Measurements from ENCODE around the gene FSHR. TPM values are rescaled to one million over a fixed set of nuclear protein-coding genes. Genes with fewer than 3 reads are reported as not detected.

FSHR gene
- total and polyA plus RNA-seq, 2 donors (not counting 3 experiments of a cell fraction or from before 2014, with no cell fraction given) = not detected

DNA sequence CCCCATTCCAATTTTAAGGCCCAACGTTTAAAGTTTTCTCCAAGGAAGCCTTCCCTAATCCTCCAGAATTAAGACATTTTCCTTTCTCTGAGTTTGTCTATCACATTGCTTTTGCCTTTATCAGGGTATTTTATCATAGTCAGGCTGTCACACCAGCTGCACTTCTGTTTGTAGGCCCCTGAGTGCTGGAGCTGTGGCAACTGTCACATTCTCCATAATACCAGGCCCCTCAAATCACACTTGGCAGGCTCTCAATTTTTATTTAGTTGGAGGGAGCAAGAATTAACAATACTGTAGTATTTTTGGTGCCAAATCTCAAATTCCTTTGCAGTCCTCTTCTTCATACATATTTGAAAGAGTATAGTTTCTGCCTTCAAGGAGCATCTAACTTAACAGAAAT lies 122.2 kb downstream of the FSHR start:
- no peaks in the 10 kb centered on the region for H4K20me1 ChIP-seq (replicated peaks; ENCODE audit: control insufficient read depth, extremely low read depth, insufficient read depth, low read length)
- no peaks in the 10 kb centered on the region for H3K4me1 ChIP-seq (ENCODE audit: control insufficient read depth, extremely low read depth, insufficient read depth, low read length)
- dilution Hi-C loops (cut with MboI; ENCODE audit: extremely low pct_ligation_motif_present, low sequenced_read_pairs) (no loop called here), intact Hi-C loops (cut with micrococcal nuclease) (no loop called here)
- H3K4me2 ChIP-seq (ENCODE audit: insufficient read depth, low read length) = no peak overlapping the region
- no peaks in the 10 kb centered on the region for H3K9me1 ChIP-seq (replicated peaks; ENCODE audit: control insufficient read depth, extremely low read depth, insufficient read depth, low read length)
- no peak overlapping the region for H3K4me3 ChIP-seq (replicated peaks in 1 of 3; ENCODE audit: insufficient read depth in 1 of 3, low read depth in 1 of 3, low read length in 3 of 3)
- no peaks in the 10 kb centered on the region for H3K36me3 ChIP-seq (ENCODE audit: control insufficient read depth in 2 of 2, extremely low read depth in 1 of 2, insufficient read depth in 2 of 2, low read length in 2 of 2)
- H3K27me3 ChIP-seq (ENCODE audit: control insufficient read depth in 2 of 2, insufficient read depth in 2 of 2, low read length in 2 of 2) = no peaks in the 10 kb centered on the region
- H3K9ac ChIP-seq (replicated peaks; ENCODE audit: extremely low read depth, insufficient read depth, low read length) = no peak overlapping the region
- no peak for TF ChIP-seq JUN (IDR thresholded peaks at IDR 0.05; ENCODE audit: borderline replicate concordance, insufficient read depth, insufficient read length, low read depth)
- no peak for TF ChIP-seq MYC (IDR thresholded peaks at IDR 0.05; ENCODE audit: low read depth, low read length)
- TF ChIP-seq EZH2 (IDR thresholded peaks at IDR 0.05; ENCODE audit: borderline replicate concordance, low read depth, low read length, severe bottlenecking) = no peak
- TF ChIP-seq POLR2AphosphoS5 (IDR thresholded peaks at IDR 0.05; ENCODE audit: insufficient read depth, low read depth, low read length) = no peak
- no peak for TF ChIP-seq GATA2 (IDR thresholded peaks at IDR 0.05; ENCODE audit: insufficient read depth, insufficient read length, low read depth, low read length)
- TF ChIP-seq, protein P1, sequence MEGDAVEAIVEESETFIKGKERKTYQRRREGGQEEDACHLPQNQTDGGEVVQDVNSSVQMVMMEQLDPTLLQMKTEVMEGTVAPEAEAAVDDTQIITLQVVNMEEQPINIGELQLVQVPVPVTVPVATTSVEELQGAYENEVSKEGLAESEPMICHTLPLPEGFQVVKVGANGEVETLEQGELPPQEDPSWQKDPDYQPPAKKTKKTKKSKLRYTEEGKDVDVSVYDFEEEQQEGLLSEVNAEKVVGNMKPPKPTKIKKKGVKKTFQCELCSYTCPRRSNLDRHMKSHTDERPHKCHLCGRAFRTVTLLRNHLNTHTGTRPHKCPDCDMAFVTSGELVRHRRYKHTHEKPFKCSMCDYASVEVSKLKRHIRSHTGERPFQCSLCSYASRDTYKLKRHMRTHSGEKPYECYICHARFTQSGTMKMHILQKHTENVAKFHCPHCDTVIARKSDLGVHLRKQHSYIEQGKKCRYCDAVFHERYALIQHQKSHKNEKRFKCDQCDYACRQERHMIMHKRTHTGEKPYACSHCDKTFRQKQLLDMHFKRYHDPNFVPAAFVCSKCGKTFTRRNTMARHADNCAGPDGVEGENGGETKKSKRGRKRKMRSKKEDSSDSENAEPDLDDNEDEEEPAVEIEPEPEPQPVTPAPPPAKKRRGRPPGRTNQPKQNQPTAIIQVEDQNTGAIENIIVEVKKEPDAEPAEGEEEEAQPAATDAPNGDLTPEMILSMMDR (IDR thresholded peaks at IDR 0.05; ENCODE audit: extremely low read depth in 1 of 2, insufficient read depth in 1 of 2, low read depth in 1 of 2, low read length in 2 of 2) = no peak
- TF ChIP-seq, protein P2, sequence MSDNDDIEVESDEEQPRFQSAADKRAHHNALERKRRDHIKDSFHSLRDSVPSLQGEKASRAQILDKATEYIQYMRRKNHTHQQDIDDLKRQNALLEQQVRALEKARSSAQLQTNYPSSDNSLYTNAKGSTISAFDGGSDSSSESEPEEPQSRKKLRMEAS (IDR thresholded peaks at IDR 0.05; ENCODE audit: insufficient read depth, insufficient read length) = no peak
- TF ChIP-seq FOS (IDR thresholded peaks at IDR 0.05; ENCODE audit: borderline replicate concordance, insufficient read depth, low read length) = no peak
- no peak for TF ChIP-seq POLR2A (IDR thresholded peaks at IDR 0.05; ENCODE audit: low read depth, low read length)
- H2AFZ ChIP-seq (ENCODE audit: low read depth, low read length) = no peak overlapping the region
- FAIRE-seq (no peak), DNase-seq (ENCODE audit: low read depth, low spot score) (no peak)
- CTCF ChIA-PET = no interaction called here
- BruUV-seq (replicated peaks) = no TSS peak
- no peaks in the 10 kb centered on the region for H3K79me2 ChIP-seq (ENCODE audit: control insufficient read depth, insufficient read depth, low read length)
- no peaks in the 10 kb centered on the region for H3K9me3 ChIP-seq (replicated peaks; ENCODE audit: control insufficient read depth, insufficient read depth, low read length)
- no peak overlapping the region for H3K27ac ChIP-seq (ENCODE audit: insufficient read depth, low read depth, low read length)
- POLR2A ChIA-PET = no interaction called here

All from endothelial cell of umbilical vein (primary cell).